GM21529 (cell line): ENCODE data around the gene PRPF38A.

ENCODE experiments used
- ATAC-seq: cut with Tn5 transposase; IDR thresholded peaks from one replicate; pipeline ENCODE4 v1.9.1; 2021; ENCODE audit not compliant: unreplicated experiment

The PRPF38A gene

DNA sequence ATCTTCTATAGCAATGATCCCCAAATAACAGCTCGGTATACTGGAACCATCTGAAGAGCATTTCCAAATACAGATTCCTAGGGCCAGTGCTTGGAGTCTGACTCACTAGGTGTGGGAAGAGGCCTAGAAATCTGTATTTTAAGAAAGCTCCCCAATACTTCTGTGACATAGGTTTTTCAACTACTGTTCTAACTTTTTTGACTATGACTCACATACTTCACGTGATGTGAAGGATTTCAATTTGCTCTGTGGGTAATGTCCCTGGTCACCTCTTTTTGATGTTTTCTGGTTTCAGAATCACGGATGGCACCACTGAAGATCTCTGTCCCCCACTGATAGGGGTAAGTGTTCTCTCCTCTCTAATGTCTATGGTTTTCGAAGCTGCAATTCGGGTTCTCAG is 11.2 kb upstream of the PRPF38A start:
- no peak for ATAC-seq

DNA sequence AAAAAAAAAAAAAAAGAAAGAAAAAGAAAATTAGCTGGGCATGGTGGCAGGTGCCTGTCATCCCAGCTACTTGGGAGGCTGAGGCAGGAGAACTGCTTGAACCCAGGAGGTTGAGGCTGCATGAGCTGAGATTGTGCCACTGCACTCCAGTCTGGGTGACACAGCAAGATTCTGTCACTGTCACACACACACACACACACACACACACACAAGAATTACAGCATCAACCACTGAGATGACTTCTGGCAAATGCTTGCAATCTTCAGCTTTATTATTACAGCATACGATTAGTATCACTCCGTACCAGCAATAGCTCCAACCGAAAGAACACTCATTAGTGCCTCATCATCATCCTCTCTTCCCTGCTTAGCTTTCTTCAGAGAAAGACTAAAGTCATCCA is 4.8 kb upstream of the PRPF38A start:
- ATAC-seq = no peak

DNA sequence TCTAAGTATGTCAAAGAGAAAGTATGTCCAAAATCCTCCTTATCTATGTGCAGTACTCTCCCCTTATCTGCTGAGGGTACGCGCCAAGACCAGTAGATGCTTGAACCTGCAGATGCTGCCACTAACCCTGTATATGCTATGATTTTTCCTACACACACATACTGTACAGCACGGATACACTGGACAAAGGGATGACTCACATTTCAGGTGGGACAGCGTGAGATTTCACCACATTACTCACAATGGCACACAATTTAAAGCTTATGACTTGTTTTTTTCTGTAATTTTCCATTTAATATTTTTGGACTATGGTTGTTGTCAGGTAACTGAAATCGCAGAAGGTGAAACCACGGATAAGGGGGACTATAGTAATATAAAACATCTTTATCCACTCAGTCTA is 4.3 kb upstream of the PRPF38A start:
- ATAC-seq = no peak

DNA sequence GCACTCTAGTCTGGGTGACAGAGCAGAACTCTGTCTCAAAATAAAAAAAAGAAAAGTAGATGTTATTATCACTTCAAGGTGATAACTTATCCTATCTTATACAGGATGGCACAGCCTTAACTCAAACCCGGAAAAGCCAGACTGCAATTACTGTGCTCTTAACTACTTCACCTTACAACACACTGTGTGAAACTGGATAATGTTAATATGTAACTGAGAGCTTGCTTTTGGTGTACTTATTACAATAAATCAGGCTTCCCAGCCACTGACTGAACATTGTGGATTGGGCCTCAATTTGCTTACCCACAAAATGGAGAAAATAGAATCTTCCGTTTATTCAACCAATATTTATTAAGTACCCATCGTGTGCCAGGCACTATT is 1.6 kb upstream of the PRPF38A start:
- ATAC-seq = no peak

DNA sequence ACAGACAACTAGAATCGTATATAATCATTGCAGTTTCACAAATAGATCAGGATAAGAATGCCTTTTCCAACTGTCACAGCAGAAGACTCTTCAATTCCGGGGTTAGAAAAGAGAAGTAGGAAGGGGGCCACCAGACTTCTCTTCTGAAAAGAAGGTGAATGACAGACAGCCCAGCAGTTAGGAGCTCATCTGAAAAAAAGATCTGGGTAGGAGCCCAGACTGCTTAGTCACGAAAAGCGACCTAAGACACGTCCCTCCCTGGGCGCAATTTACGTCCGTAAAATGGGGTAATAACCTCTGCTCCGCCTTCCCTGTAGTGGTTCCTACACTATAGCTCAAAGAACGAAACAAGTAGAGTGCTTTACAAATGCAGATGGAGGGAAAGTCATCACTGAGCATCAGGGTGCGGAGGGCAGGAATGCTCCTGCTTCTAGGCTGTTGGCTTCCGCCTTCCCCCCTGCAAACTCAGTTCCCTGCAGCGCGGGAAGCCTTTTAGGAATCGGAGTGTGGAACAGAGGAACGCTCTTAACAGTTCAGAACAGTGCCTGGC is 761 bp upstream of the PRPF38A start:
- ATAC-seq = peak; percentile 30

DNA sequence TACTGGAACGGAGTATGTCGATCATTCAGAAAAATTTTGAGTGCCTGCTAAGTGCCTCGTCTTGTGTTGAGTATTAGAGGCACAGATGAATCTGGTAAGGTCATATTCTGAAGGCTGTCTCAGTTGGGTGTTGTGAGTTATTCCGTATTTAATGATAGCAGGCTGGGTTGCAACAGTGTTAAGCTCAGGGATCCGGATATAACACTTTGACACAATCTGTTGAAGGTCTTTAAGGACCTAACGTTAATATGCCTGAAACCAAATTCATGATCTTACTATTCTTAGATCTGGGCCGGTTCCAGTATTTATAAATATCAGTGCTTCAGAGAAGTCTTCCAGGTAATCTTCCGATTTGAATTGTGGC is 555 bp downstream of the PRPF38A start:
- ATAC-seq = no peak

DNA sequence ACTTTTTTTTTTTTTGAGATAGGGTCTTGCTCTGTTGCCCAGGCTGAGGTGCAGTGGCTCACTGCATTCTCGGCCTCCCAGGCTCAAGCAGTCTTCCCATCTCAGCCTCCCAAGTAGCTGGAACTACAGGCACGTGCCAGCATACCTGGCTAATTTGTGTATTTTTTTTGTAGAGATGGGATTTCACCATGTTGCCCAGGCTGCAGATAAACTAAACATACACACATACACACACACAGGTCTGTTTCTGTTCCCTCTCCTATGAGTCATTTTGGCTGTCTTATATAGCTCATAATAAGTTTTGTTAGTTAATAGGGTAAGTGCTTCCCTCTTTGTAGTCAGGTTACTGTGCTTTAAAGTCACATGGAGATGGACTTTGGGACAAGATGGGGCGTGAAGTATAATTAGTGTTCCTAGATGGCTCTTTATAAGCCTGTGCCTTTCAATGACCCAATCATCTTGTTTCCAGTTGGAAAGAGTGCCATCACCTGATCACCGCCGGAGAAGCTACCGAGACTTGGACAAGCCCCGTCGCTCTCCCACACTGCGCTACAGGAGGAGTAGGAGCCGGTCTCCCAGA is 9.1 kb downstream of the PRPF38A start:
- no peak for ATAC-seq

DNA sequence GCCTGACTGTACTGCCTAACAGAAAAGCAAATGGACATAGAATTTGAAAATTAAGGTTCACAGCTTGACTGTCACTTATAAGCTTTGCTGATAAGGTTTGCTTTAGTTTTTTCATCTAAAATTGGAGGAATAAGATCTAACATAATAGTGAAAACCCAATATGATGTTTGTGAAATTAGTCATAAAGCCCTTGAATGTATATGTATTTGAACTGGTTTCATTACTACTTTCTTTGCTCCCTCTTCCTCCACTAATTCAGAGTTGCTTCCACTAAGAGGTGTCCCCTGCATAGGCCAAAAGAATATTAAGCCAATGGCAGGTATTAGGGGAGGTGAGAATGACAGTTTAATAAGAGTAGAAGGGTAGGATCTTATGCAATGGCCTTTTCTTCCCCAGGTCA is 10.5 kb downstream of the PRPF38A start:
- no peak for ATAC-seq

DNA sequence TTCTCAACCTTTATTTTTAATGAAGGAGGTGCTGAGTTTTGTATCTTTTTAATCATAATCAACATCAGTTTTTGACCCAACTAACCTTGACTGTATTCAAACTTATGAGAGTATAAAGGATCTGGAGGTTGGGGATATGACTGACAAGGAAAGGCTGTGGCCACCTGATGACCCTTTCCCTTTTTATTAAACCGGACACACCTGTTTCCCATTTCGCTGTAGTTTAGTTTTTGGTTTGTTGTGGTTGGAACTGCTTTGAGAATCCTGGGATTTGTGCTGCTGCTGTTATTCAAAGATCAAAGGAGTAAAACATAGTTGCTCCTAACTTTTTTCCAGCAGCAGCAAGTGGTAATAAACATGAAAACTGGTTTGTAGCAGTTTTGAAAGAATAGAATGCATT is 12.4 kb downstream of the PRPF38A start:
- ATAC-seq = no peak

DNA sequence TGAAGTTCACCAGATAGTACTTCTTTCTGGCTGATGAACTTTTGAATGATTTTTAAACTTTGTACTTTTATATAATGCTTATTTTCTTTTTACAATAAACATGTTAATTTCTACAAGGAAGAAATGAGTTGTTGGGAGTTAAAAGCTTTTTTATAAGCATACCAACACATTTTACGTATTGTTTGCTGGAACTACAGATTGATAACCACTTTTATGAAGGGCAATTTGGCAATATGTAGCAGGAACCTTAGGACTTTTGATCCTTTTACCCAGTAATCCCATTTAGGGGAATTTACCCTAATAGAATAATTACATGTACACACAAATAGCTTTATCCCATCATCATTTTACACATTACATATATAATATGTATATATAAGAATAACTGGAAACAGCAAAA is 16.3 kb downstream of the PRPF38A start:
- no peak for ATAC-seq

DNA sequence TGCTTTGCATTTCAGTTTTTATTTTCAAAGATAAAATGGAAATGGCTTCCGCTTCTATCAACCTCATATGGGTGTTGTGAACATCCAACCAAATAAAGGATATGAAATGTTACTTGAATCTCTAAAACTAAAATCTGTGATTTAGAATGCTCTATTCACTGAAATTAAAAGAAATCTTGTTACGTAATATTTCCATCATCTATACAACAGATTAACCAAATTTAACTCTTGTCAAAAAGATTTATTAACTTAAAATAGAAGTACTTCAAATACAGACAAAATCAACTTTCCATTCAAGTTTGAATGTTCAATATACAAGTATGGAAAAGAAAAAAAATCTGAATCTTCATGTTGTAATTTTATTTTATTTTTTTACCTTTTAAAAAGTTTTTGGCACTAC is 18.7 kb downstream of the PRPF38A start:
- no peak for ATAC-seq

DNA sequence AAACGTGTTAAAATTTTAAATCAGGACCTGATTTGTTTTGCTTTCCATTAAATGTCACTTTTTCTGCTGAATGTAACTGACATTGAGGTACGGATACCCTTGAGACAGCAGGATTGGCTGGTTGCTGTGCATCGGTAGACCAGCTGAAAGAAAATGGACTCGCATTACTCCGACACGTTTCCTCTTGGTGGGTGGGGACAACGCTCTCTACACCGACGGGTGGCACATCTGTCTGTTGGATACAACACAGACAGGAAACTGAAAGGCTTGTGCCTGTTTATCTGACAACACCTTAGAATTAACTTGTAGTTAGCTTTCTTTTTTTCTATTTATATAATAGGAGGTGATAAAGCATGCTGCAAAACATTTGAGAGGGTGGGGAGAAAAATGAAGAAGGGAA is 19.4 kb downstream of the PRPF38A start:
- ATAC-seq = no peak

DNA sequence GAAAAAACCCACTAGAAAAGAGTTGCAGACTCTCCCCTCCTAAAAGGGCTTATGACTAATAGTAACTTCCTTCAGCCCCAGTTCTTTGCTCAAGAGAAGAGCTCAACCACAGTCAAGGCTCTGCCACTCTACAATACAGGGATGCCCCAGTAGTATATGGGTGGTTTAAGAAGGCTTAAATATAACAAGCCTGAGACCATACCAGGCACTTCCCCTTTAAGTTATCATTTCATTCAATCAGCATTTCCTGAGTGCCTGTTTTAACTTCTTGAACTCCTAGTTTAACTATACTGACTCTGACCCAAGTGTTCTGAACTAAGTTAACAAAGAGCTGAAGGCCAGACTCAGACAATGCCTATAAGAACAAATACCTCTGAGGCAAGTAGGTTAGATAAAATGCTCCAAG is 19.8 kb downstream of the PRPF38A start:
- ATAC-seq = no peak

DNA sequence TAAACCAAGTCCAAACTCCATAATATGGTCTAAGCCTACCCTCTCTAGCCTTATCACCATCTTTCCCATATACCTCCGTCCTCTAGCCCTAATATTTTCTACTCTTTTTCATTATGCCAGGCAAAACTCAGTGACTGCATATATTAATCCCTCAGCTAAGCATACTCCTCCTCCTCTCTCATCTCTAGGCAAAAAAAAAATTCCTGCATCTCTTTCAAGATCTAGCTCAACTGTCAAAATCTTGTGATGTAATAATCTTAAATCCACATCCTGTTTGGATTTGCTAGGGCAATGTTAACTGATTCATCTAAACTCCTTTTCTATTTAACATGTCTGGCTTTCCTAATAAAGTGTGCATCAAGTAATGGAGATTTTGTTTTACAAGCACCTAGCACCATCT is 20.4 kb downstream of the PRPF38A start:
- ATAC-seq = no peak

DNA sequence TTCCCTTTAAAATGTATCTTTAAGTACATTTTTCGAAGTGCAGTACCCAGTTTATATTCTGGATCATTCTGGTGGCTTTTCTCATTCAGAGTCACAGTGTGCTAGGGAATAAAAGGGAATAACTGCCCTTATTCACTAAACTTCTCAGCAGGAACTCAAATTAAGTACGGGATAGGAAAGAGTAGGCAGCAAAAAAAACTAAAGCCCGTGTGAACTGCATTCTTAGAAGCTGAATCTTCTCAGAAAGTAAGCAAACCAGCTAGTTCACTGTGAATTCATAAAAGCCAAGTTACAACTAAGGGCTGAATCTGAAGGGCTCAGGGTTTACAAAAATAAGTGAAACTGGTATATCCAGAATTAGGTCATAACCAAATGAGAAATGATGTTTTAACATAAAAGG is 22.0 kb downstream of the PRPF38A start:
- no peak for ATAC-seq

DNA sequence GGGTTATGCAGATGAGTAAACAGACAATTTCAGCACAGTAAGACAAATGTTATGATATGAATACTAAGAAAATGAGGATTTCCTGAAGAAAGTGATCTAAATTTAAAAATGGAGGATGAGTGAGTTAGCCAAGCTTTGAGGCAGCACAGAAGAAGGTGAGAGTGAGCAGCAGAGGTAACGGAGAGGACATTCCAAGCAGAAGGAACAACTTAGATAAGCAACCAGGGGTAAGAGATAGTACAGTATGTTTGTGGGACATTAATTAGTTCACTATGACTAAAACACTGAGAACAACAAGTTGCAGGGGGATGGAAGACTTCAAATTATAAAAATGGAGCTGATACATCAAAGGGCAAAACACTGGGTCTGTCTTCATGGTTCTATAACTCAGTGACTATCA is 22.8 kb downstream of the PRPF38A start:
- ATAC-seq = no peak

DNA sequence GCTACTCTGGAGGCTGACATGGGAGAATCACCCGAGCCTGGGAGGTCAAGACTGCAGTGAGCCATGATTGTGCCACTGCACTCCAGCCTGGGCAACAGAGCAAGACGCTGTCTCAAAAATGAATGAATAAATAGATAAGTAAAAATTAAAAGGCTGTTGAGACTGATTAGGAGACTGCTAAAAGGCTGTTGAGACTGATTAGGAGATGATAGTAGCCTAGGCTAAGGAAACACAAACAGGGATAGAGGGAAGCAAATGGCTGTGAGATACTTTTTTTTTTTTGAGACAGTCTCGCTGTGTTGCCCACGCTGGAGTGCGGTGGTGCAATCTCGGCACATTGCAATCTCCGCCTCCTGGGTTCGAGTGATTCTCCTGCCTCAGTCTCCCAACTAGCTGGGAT is 28.4 kb downstream of the PRPF38A start:
- no peak for ATAC-seq

DNA sequence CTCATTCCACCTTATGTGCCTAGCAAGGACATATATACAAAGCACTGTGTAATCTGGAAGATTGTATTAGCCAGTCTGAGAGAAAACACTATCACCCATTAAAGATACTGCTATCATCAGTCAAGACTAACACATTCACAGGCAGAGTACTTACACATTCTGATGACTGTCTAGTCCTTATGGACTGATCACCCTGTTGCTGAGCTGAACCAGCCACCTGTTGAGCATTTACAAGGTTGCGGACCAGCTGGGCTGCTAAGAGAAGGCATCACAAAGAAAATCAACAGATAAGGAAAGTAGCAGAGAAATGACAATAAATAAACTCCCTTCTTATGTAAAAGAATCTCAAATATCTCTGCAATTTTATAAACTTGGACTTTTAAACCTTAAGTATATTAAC is 30.8 kb downstream of the PRPF38A start:
- ATAC-seq = no peak

DNA sequence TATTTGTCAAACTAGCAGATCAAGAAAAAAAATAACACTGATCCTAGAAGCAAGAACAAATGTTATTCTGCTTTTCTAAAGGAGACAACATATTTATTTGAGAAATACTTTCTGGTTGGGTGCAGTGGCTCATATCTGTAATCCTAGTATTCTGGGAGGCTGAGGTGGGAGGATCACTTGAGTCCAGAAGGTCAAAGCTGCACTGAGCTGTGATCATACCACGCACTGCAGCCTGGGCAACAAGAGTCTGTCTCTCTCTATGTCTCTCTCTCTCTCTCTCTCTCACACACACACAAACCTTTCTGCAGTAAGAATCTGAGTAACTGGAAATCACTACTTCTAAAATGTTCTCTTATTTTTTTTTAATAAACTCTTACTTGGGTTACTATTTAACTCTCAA is 31.2 kb downstream of the PRPF38A start:
- ATAC-seq = no peak

DNA sequence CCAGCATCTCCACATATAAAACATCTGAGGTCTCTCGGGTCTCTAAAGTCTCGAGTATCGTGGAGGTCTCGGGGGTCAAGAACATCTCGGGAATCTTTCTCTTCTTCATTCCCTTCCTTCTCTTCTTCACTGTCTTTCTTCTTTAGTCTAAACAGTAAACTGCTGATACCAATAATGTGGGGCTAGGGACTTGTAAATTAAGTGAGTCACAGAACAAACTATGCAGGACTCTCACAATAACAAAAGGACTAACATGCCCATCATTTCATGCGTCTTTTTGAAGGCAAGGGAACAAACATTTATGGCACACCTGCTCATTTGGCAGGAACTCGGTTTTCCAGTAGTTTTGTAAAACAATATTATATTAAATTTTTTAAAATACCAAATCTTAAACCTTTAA is 32.4 kb downstream of the PRPF38A start:
- no peak for ATAC-seq

DNA sequence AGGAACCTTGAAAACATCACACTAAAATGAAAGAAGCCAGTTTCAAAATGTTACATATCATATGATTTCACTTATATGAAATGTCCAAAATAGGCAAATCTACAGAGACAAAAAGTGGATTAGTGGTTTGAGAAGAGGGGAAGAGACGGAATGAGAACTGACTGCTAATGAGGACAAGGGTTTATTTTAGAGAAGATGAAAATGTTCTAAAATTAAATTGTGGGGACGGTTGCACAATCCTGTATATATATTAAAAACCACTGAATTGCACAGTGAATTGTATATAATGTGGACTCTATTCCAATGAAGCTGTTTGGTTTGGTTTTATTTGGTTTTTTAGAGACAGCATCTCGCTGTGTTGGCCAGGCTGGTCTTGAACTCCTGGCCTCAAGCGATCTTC is 35.6 kb downstream of the PRPF38A start:
- no peak for ATAC-seq

DNA sequence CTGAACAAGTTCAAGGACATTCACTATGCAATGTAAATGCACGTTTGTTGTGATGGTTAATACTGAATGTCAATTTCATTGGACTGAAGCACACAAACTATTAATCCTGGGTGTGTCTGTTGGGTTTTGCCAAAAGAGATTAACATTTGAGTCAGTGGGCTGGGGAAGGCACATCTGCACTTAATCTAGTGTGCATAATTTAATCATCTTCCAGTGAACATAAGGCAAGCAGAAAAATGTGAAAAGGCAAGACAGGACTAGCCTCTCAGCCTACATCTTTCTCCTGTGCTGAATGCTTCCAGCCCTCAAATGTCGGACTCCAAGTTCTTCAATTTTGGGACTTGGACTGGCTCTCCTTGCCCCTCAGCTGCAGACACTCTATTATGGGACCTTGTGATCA is 40.1 kb downstream of the PRPF38A start:
- ATAC-seq = no peak

DNA sequence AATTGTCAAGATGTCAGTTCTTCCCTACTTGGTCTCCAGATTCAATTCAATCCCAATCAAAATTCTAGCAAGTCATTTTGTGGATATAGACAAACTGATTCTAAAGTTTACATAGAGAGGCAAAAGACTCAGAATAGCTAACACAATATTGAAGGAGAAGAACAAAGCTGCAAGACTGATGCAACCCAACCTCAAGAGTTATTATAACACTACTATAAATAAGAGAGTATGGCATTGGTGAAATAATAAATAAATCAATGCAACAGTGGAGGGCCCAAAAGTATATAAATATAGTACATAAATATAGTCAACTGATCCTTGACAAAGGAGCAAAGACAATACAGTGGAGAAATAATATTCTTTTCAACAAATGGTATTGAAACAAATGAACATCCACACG is 49.7 kb downstream of the PRPF38A start:
- no peak for ATAC-seq

DNA sequence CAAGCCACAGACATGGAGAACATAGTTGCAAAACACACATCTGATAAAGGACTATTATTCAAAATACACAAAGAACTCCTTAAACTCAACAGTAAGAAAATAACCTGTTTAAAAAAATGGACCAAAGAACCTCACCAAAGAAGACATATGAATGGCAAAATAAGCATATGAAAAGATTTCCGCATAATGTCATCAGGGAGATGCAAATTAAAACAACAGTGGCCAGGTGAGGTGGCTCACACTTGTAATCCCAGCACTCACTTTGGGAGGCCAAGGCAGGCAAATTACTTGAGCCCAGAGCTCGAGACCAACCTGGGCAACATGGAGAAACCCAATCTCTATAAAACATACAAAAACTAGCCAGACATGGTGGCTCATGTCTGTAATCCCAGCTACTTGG is 50.4 kb downstream of the PRPF38A start:
- no peak for ATAC-seq
